ENCODE results near the gene AFTPH. TPM values are rescaled to one million over a fixed set of nuclear protein-coding genes. Genes with fewer than 3 reads are reported as not detected.

Gene AFTPH
- total RNA-seq, 1 donor from 2014 or later = 58.0 TPM

DNA sequence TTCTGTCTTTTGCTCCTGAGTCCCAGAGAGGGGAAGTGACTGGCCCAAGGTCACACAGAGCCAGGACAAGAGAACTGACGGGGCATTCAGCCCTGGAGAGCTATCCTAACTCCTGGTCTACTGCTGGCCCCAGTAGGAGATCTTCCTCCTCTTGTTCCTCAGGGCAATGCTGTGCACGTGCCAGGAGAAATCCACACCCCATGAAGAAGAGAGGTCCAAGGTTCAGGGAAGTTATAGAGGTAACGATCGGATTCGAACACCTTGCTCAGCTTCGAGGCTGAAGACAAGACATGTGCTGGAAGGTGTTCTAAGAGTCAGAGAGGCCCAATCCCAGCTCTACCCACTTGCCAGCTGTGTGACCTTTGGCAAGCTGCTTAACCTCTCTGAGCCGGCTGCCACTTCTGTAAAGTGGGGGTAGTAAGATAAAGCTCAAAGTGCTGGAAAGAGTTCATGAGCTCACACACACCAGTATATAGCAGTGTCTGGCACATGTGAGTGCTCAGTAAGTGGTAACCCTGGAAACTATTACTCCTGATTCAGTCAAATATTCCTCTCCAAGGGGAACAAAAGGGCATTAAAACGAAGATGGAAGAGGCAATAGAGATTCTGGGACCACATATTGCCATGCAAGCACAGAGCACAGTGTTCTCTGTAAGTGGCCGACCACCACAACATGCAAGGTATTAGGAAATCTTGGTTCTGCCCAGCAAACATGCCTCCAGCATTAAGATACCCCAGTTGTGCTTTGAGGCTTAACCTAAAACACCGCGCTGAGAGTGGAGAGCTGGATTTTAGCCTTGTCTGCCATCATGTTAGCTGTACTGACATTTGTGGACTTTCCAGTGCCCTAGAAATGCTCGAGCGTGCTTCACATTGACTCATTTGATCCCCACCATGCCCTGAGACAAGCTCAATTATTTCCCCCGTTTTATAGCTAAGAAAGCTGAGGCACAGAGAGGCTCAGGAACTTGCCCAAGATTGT, 104.0 kb downstream of the AFTPH start:
- DNase-seq (ENCODE audit: low spot score in 2 of 2) = no peak
- intact Hi-C loops (cut with DNase I) = no loop called here
- peaks cover 0 to 9% of the 10 kb centered on the region in 2 donors for H3K36me3 ChIP-seq
- TF ChIP-seq CTCF (IDR thresholded peaks at IDR 0.05) = no peak
- no peaks in the 10 kb centered on the region for H3K27me3 ChIP-seq
- H3K4me1 ChIP-seq = no peaks in the 10 kb centered on the region
- H3K27ac ChIP-seq = no peak overlapping the region
- H3K9me3 ChIP-seq = no peaks in the 10 kb centered on the region
- no peak overlapping the region for H3K4me3 ChIP-seq

GRCh38 chr2:64629329-64629781, 105.2 kb downstream of the AFTPH start:
- intact Hi-C loops (cut with DNase I) = no loop called here
- TF ChIP-seq CTCF (IDR thresholded peaks at IDR 0.05) = no peak
- Histone ChIP-seq H3K27ac (no peak overlapping the region), H3K36me3 (peaks cover 0 to 19% of the 10 kb centered on the region in 2 donors), H3K9me3 (no peaks in the 10 kb centered on the region), H3K4me1 (no peaks in the 10 kb centered on the region), H3K4me3 (no peak overlapping the region), H3K27me3 (no peaks in the 10 kb centered on the region)
- no peak for DNase-seq (ENCODE audit: low spot score in 2 of 2)

GRCh38 chr2:64629875-64630274, 105.7 kb downstream of the AFTPH start:
- intact Hi-C loops (cut with DNase I) = no loop called here
- TF ChIP-seq CTCF (IDR thresholded peaks at IDR 0.05) = no peak
- DNase-seq (ENCODE audit: low spot score in 2 of 2) = no peak

GRCh38 chr2:64630752-64631151, 106.6 kb downstream of the AFTPH start:
- DNase-seq (ENCODE audit: low spot score in 2 of 2) = no peak
- Histone ChIP-seq H3K4me3 (no peak overlapping the region), H3K4me1 (no peaks in the 10 kb centered on the region), H3K36me3 (peaks cover 4 to 33% of the 10 kb centered on the region in 2 donors), H3K9me3 (no peaks in the 10 kb centered on the region), H3K27me3 (no peaks in the 10 kb centered on the region), H3K27ac (no peak overlapping the region)
- TF ChIP-seq CTCF (IDR thresholded peaks at IDR 0.05) = no peak
- intact Hi-C loops (cut with DNase I) = no loop called here

More at GRCh38 chr2:64629875-64630274, 105.7 kb downstream of the AFTPH start:
- Histone ChIP-seq H3K27me3 (no peaks in the 10 kb centered on the region), H3K27ac (no peak overlapping the region), H3K4me1 (no peaks in the 10 kb centered on the region), H3K36me3 (peaks cover 2 to 24% of the 10 kb centered on the region in 2 donors), H3K9me3 (no peaks in the 10 kb centered on the region), H3K4me3 (no peak overlapping the region)

DNA sequence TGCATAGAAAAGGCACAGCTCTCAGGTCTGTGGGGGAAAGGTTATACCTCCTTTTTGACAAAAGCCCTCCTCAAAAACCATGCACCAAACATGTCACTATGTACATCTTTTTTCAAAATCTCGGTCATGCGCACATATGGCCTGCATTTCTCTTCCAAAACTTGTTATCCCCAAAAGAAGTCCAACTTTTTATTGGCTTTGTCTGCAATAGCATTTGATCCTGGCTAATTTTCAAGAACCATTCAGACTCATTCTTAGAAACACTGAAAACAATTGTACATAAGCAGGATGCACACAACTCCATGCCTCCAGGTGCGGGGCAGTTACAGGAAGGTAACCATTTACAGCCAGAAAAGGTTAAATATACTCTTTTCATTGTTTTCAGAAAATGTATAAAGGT, 107.6 kb downstream of the AFTPH start:
- Histone ChIP-seq H3K9me3 (no peaks in the 10 kb centered on the region), H3K27me3 (no peaks in the 10 kb centered on the region), H3K4me3 (no peak overlapping the region), H3K36me3 (peaks cover 8 to 41% of the 10 kb centered on the region in 2 donors), H3K4me1 (no peaks in the 10 kb centered on the region), H3K27ac (no peak overlapping the region)
- no peak for DNase-seq (ENCODE audit: low spot score in 2 of 2)
- intact Hi-C loops (cut with DNase I) = no loop called here
- no peak for TF ChIP-seq CTCF (IDR thresholded peaks at IDR 0.05)
